HEK293T (cell line): Measurements from ENCODE around the gene TMTC1.

Experiments
- CTCF ChIA-PET: fragments of 350-600 bp; formaldehyde crosslinking; extraction: SDS; loops from one replicate; lab custom pipeline; 2021; ENCODE audit warnings: antibody characterized with exemption, inconsistent platforms; lab: Yijun Ruan, JAX
- POLR2A ChIA-PET: fragments of 350-600 bp; formaldehyde crosslinking; extraction: SDS; loops from one replicate; lab custom pipeline; 2020; ENCODE audit warnings: antibody characterized with exemption, inconsistent platforms; lab: Yijun Ruan, JAX
- DNase-seq: peaks from one replicate; pipeline ENCODE4 v3.0.0; 2012; ENCODE audit warnings: mixed read lengths; ENCODE audit errors: extremely low spot score
- ARNT ChIP-seq: fragments of 450-650 bp; IDR thresholded peaks from 2 replicates; pipeline ENCODE4 v1.6.1; 2017; ENCODE audit warnings: mild to moderate bottlenecking
- BHLHE40 ChIP-seq: fragments of 450-650 bp; IDR thresholded peaks from 2 replicates; pipeline ENCODE4 v1.6.1; 2016; ENCODE audit warnings: mild to moderate bottlenecking, moderate library complexity, borderline replicate concordance
- CTBP1 ChIP-seq: fragments of 450-650 bp; IDR thresholded peaks from 2 replicates; pipeline ENCODE4 v1.6.1; 2016; ENCODE audit warnings: borderline replicate concordance
- ELF4 ChIP-seq: fragments of 450-650 bp; IDR thresholded peaks from 2 replicates; pipeline ENCODE4 v1.6.1; 2017; ENCODE audit warnings: antibody characterized with exemption
- FOXK2 ChIP-seq: fragments of 450-650 bp; IDR thresholded peaks from 2 replicates; pipeline ENCODE4 v1.6.1; 2016; ENCODE audit warnings: mild to moderate bottlenecking
- FOXM1 ChIP-seq: fragments of 450-650 bp; IDR thresholded peaks from 2 replicates; pipeline ENCODE4 v1.6.1; 2017; ENCODE audit warnings: mild to moderate bottlenecking, borderline replicate concordance
- HDGF ChIP-seq: fragments of 450-650 bp; IDR thresholded peaks from 2 replicates; pipeline ENCODE4 v1.6.1; 2017; ENCODE audit warnings: antibody characterized with exemption, borderline replicate concordance
- L3MBTL2 ChIP-seq: fragments of 450-650 bp; conservative IDR thresholded peaks from 2 replicates; pipeline ENCODE4 v1.6.1; 2016; ENCODE audit warnings: mild to moderate bottlenecking
- LEF1 ChIP-seq: fragments of 450-650 bp; IDR thresholded peaks from 2 replicates; pipeline ENCODE4 v1.6.1; 2017; ENCODE audit warnings: mild to moderate bottlenecking, borderline replicate concordance
- NFRKB ChIP-seq: fragments of 450-650 bp; IDR thresholded peaks from 2 replicates; pipeline ENCODE4 v1.6.1; 2016; ENCODE audit warnings: mild to moderate bottlenecking, moderate library complexity
- SP1 ChIP-seq: fragments of 450-650 bp; IDR thresholded peaks from 2 replicates; pipeline ENCODE4 v1.6.1; 2017
- SUZ12 ChIP-seq: fragments of 450-650 bp; IDR thresholded peaks from 2 replicates; pipeline ENCODE4 v1.6.1; 2016; ENCODE audit warnings: mild to moderate bottlenecking
- TARDBP ChIP-seq: fragments of 450-650 bp; IDR thresholded peaks from 2 replicates; pipeline ENCODE4 v1.6.1; 2016
- ZNF384 ChIP-seq: fragments of 450-650 bp; IDR thresholded peaks from 2 replicates; pipeline ENCODE4 v1.6.1; 2016
- TF ChIP-seq, protein P1 (sequence below): fragments of 450-650 bp; IDR thresholded peaks from 2 replicates; pipeline ENCODE4 v1.6.1; 2016

TMTC1 gene

DNA sequence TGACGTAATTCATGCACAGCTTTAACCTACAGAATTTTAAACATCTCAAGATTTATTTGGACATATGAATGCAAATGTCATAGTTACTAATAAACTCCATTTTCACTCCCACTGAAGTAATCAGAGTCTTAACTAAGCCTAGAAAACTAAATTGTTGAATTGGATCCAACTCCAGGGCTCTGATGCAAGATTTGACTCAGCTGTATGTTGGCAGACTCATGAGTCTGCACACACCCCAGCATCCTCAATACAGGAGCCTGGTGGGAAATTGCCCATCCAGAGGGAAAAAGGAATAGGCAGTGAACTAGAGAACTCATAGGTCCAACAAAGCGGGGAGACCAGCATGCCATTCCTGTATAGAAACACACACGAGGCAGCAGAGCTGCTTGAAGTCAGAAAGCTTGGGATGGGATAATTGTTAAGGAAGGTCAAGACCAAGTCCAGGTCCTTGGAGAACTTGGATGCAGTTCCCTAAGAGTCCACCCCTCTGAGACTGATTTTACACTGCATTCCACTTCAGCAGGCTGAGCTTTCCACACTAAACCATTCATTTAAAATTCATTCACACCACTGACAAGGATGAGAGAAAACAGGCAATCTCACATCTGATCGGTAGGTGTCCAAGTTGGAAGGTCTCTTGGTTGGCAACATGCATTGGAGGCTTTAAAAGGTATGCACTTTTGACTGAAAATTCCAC, 14.4 kb downstream of the TMTC1 start:
- POLR2A ChIA-PET: interaction anchor here (1.4 kb wide), 1 partner anchor 25 kb away, joined by 4 read pairs; no protein-coding TSS in a partner anchor
- no peak for DNase-seq
- CTCF ChIA-PET: no interaction called here
- TF ChIP-seq, protein P1, sequence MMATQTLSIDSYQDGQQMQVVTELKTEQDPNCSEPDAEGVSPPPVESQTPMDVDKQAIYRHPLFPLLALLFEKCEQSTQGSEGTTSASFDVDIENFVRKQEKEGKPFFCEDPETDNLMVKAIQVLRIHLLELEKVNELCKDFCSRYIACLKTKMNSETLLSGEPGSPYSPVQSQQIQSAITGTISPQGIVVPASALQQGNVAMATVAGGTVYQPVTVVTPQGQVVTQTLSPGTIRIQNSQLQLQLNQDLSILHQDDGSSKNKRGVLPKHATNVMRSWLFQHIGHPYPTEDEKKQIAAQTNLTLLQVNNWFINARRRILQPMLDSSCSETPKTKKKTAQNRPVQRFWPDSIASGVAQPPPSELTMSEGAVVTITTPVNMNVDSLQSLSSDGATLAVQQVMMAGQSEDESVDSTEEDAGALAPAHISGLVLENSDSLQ: no peak
- TF ChIP-seq L3MBTL2: no peak
- TF ChIP-seq ELF4: no peak
- TF ChIP-seq LEF1: no peak
- TF ChIP-seq BHLHE40: no peak
- no peak for TF ChIP-seq SUZ12

DNA sequence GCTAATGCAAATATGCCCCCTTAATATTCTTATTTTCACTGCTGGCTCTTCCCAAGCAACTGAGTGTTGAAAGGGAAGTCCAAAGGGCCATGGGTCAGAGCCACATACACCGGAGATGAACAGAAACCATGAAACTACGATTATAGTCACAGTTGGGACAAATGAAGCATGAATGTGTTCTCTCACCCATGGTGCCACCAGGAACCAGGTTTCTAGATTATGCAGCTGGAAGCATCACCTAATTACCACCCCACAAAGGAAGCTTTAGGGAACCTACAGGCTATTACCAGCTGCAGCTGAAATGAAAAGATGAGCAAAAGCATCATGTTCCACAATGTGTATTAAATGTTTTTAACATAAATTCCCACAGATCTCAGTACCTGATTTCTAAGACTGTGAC, 15.4 kb downstream of the TMTC1 start:
- ChIA-PET CTCF (no interaction called here), POLR2A (no interaction called here)
- TF ChIP-seq, protein P1: no peak
- TF ChIP-seq HDGF: no peak
- TF ChIP-seq FOXK2: no peak
- no peak for TF ChIP-seq SUZ12
- no peak for TF ChIP-seq CTBP1
- no peak for TF ChIP-seq FOXM1
- no peak for TF ChIP-seq NFRKB
- no peak for DNase-seq

DNA sequence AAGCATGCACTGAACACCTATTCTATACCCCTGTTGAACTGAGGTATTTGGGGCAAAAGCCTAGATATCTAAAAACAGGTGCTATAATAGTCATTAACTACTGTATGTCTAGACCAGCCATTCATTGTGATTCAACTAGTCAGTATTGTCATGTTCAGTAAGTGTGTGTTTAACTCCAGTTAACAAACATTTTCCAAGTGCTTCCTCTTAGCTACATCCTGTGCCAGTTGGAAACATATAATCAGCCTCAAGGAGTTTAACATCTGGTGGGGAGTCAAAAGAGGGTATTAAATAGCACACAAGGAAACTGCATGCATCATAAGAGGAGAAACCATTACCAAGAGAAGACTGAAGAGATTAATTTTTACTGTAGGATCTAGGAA, 20.4 kb downstream of the TMTC1 start:
- POLR2A ChIA-PET: no interaction called here
- CTCF ChIA-PET: no interaction called here
- no peak for DNase-seq
- no peak for TF ChIP-seq FOXK2
- no peak for TF ChIP-seq ARNT
- TF ChIP-seq, protein P1: no peak
- TF ChIP-seq BHLHE40: no peak
- TF ChIP-seq L3MBTL2: no peak
- TF ChIP-seq HDGF: no peak
- TF ChIP-seq LEF1: no peak
- no peak for TF ChIP-seq ZNF384

DNA sequence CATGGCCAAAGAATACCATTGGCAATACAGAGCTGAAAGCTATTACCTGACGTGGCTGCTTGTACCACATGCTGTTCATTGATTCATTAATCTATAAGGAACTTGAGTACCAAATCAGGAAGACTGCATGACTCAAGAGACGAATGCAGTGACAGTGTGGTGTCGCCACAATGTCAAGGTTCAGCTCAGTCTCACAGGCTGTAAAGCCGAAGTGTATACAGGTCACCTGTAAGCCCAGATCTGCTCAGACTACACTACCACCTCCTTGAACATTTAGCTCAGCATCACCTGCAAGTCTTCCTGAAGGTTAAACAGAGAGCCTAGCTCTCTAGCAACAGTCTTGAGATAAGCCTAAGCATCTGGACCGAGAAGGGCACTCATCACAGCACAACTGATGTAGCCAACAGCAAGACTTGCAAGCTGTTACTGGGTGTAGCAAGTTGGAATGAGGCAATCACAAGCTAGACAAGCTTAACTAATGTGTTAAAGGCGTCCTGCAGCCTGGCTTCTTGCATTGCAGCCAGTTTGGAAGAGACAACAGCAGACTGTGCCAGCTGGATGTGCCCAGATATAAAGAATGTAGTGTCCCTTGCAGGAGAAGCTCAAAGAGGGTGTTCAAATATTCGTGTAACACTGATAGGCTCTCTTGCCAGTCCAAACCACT, 21.0 kb downstream of the TMTC1 start:
- no peak for DNase-seq
- POLR2A ChIA-PET: no interaction called here
- TF ChIP-seq FOXK2 (no peak), ELF4 (no peak), SUZ12 (no peak), NFRKB (no peak), FOXM1 (no peak), LEF1 (no peak), L3MBTL2 (no peak), SP1 (no peak), ZNF384 (no peak), ARNT (no peak), HDGF (no peak), TARDBP (no peak), CTBP1 (no peak)
- TF ChIP-seq, protein P1: no peak
- CTCF ChIA-PET: no interaction called here

DNA sequence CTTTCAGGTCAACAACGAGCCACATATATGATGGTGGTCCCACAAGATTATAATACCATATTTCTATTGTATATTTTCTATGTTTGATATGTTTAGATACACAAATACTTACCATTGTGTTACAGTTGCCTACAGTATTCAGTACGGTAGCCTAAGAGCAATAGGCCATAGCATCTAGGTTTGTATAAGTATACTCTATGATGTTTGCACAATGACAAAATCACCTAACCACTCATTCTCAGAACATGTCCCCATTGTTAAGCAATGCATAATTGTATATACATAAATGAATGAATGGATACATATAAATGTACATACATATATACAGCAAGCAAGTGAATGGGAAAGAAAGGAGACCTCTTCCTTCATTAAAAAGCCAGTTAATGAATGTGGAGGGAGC, 23.8 kb downstream of the TMTC1 start:
- POLR2A ChIA-PET: no interaction called here
- CTCF ChIA-PET: no interaction called here
- TF ChIP-seq L3MBTL2 (no peak), SUZ12 (no peak), ARNT (no peak), BHLHE40 (no peak), SP1 (no peak), TARDBP (no peak), ZNF384 (no peak)
- DNase-seq: no peak

DNA sequence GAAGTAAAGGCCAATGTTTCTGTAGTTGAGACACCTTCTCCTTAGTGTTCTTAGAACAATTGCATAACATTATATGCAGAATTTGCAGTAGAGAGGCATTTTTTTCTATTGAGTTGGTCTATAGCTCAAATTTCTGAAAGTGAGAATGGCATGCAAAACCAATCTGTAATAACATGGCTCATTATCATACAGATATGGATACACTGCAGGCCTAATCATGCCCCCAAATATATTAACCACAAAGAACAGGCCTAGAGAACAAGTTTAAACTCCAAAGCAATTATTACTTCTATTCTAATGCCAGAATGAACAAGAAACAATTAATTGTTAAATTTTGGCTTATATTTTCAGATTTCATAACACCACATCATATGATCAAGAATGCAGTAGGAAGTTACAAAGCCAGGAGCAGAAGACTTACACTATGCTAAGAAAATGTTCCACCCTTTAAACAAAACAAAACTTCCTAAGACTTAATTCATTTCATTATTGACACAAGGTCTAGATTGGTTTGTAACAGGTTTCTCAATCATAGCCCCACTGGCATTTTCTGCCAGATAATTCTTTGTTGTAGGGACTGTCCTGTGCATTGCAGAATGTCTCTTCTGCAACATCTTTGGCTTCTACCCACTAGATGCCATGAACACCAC, 26.9 kb downstream of the TMTC1 start:
- TF ChIP-seq LEF1 (no peak), SP1 (no peak), ARNT (no peak), FOXM1 (no peak), CTBP1 (no peak)
- TF ChIP-seq, protein P1: no peak
- ChIA-PET POLR2A (no interaction called here), CTCF (no interaction called here)
- no peak for DNase-seq
